Smooth muscle cell of the coronary artery (primary cell): ENCODE results near the gene HSD17B1. TPM values are rescaled to one million over a fixed set of nuclear protein-coding genes. Genes with fewer than 3 reads are reported as not detected.

Experiments used
- total RNA-seq: library from RNA; depleted of rRNA; stranded (reverse); fragments of >200 nt; gene quantifications from 2 replicates; pipeline ENCODE4 v1.2.3, GENCODE V29; 2014; ENCODE audit warnings: low replicate concordance

Gene HSD17B1, protein sequence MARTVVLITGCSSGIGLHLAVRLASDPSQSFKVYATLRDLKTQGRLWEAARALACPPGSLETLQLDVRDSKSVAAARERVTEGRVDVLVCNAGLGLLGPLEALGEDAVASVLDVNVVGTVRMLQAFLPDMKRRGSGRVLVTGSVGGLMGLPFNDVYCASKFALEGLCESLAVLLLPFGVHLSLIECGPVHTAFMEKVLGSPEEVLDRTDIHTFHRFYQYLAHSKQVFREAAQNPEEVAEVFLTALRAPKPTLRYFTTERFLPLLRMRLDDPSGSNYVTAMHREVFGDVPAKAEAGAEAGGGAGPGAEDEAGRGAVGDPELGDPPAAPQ
- 1.8 and 8.9 TPM in 2 replicates for total RNA-seq

GRCh38 chr17:42552736-42553135, at the start of gene HSD17B1:
TSS of gene HSD17B1 (plus strand) at chr17:42552923. CDS start at chr17:42552934, 11 bp downstream.

DNA sequence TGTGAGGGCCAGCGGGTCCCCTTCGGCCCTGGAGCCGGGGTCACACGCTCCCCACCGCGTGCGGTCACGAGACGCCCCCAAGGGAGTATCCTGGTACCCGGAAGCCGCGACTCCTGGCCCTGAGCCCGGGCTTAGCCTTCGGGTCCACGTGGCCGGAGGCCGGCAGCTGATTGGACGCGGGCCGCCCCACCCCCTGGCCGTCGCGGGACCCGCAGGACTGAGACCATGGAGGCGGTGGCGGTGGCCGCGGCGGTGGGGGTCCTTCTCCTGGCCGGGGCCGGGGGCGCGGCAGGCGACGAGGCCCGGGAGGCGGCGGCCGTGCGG, 16.7 kb upstream of the HSD17B1 start, which contains the start of gene NAGLU:
Gene NAGLU (plus strand): TSS at position 194 of the 324 bp plus-strand sequence. CDS start 32 bp downstream, at position 226.

GRCh38 chr17:42561897-42562387, 9.2 kb downstream of the HSD17B1 start, which contains the start of gene COASY:
TSS of gene COASY (plus strand) at chr17:42562148. CDS start at chr17:42562623, 475 bp downstream.

GRCh38 chr17:42566883-42567573, 14.3 kb downstream of the HSD17B1 start, which contains the start of gene MLX:
TSS of gene MLX (plus strand) at chr17:42567100. CDS start at chr17:42567125, 25 bp downstream.

GRCh38 chr17:42577532-42578281, 25.0 kb downstream of the HSD17B1 start, which contains the start of gene PSMC3IP:
TSS of gene PSMC3IP (minus strand) at chr17:42577729. CDS start at chr17:42577686, 43 bp downstream.

Other genes starting within 250 kb of the HSD17B1 start
- 81.7 and 89.7 TPM in 2 replicates for gene STAT3, start 164.5 kb upstream of the HSD17B1 start, total RNA-seq
- gene CAVIN1, start 129.7 kb upstream of the HSD17B1 start, total RNA-seq: 602 and 708 TPM in 2 replicates
- 39.1 and 76.6 TPM in 2 replicates for gene ATP6V0A1, start 94.0 kb upstream of the HSD17B1 start, total RNA-seq
- 23.8 and 24.6 TPM in 2 replicates for gene NAGLU, start 16.7 kb upstream of the HSD17B1 start, total RNA-seq
- 5.4 and 8.2 TPM in 2 replicates for gene COASY, start 9.2 kb downstream of the HSD17B1 start, total RNA-seq
- 33.7 and 38.0 TPM in 2 replicates for gene MLX, start 14.2 kb downstream of the HSD17B1 start, total RNA-seq
- 2.8 and 3.7 TPM in 2 replicates for gene PSMC3IP, start 24.8 kb downstream of the HSD17B1 start, total RNA-seq
- 56.1 and 95.8 TPM in 2 replicates for gene RETREG3, start 56.5 kb downstream of the HSD17B1 start, total RNA-seq
- gene TUBG1, start 56.8 kb downstream of the HSD17B1 start, total RNA-seq: 21.9 and 23.5 TPM in 2 replicates
- gene TUBG2, start 106.4 kb downstream of the HSD17B1 start, total RNA-seq: 5.4 and 6.8 TPM in 2 replicates
- 9.1 and 10.9 TPM in 2 replicates for gene PLEKHH3, start 124.1 kb downstream of the HSD17B1 start, total RNA-seq
- 1.3 and 4.3 TPM in 2 replicates for gene CCR10, start 128.9 kb downstream of the HSD17B1 start, total RNA-seq
- 24.3 and 26.6 TPM in 2 replicates for gene CNTNAP1, start 129.6 kb downstream of the HSD17B1 start, total RNA-seq
- 6.7 and 31.2 TPM in 2 replicates for gene EZH1, start 192.1 kb downstream of the HSD17B1 start, total RNA-seq
- gene RAMP2, start 208.3 kb downstream of the HSD17B1 start, total RNA-seq: 0.30 TPM in 1 of 2 replicates, not detected in the other
- 53.2 and 64.7 TPM in 2 replicates for gene VPS25, start 220.5 kb downstream of the HSD17B1 start, total RNA-seq
- 0.12 and 1.6 TPM in 2 replicates for gene WNK4, start 227.7 kb downstream of the HSD17B1 start, total RNA-seq
- gene COA3, start 245.8 kb downstream of the HSD17B1 start, total RNA-seq: 61.5 and 63.4 TPM in 2 replicates
- gene CNTD1, start 245.9 kb downstream of the HSD17B1 start, total RNA-seq: 0.30 TPM in 1 of 2 replicates, not detected in the other